Activated naive CD4-positive, alpha-beta T cell treated with anti-CD3 and anti-CD28 coated beads, Interleukin-2, amount 10 ng/mL, durations not matched to agents 7 days and 5 days (primary cell): Measurements from ENCODE around the gene TMEM18.

Experiments used
- CTCF ChIA-PET: fragments of 350-600 bp; sonication (Branson Sonifier 250); formaldehyde crosslinking; loops from one replicate; lab custom pipeline; 2021; ENCODE audit warnings: antibody characterized with exemption; lab: Charles Lee
- DNase-seq: peaks from one replicate; pipeline ENCODE4 v3.0.0-alpha.2; 2020
- H3K27ac Mint-ChIP-seq: one replicate; pipeline ENCODE4 v1.8.0; 2021; ENCODE audit warnings: mild to moderate bottlenecking, moderate library complexity, mixed read lengths
- H3K27me3 Mint-ChIP-seq: one replicate; pipeline ENCODE4 v1.8.0; 2021; ENCODE audit warnings: mild to moderate bottlenecking, mixed read lengths
- H3K36me3 Mint-ChIP-seq: one replicate; pipeline ENCODE4 v1.8.0; 2021; ENCODE audit warnings: mixed read lengths
- H3K4me1 Mint-ChIP-seq: one replicate; pipeline ENCODE4 v1.8.0; 2021; ENCODE audit warnings: mixed read lengths
- H3K4me3 Mint-ChIP-seq: one replicate; pipeline ENCODE4 v1.8.0; 2021; ENCODE audit warnings: mild to moderate bottlenecking, moderate library complexity, mixed read lengths
- H3K9me3 Mint-ChIP-seq: one replicate; pipeline ENCODE4 v1.8.0; 2021; ENCODE audit warnings: mixed read lengths

TMEM18 gene

GRCh38 chr2:647003-647560 lies 30.1 kb downstream of the TMEM18 start:
- no peak overlapping the region for H3K4me3 Mint-ChIP-seq
- no peak overlapping the region for H3K27ac Mint-ChIP-seq
- DNase-seq: no peak
- H3K36me3 Mint-ChIP-seq: no peaks in the 10 kb centered on the region
- CTCF ChIA-PET: no interaction called here
- no peaks in the 10 kb centered on the region for H3K9me3 Mint-ChIP-seq
- no peaks in the 10 kb centered on the region for H3K4me1 Mint-ChIP-seq
- peaks cover 4% of the 10 kb centered on the region for H3K27me3 Mint-ChIP-seq

GRCh38 chr2:644871-645270 lies 32.3 kb downstream of the TMEM18 start:
- no peaks in the 10 kb centered on the region for H3K36me3 Mint-ChIP-seq
- H3K9me3 Mint-ChIP-seq: no peaks in the 10 kb centered on the region
- H3K27me3 Mint-ChIP-seq: peaks cover 4% of the 10 kb centered on the region
- no peak overlapping the region for H3K27ac Mint-ChIP-seq
- H3K4me1 Mint-ChIP-seq: no peaks in the 10 kb centered on the region
- DNase-seq: no peak
- CTCF ChIA-PET: no interaction called here
- H3K4me3 Mint-ChIP-seq: no peak overlapping the region

- peaks cover 4% of the 10 kb centered on the region for H3K27me3 Mint-ChIP-seq
These were observed 33.4 kb downstream of the TMEM18 start for GRCh38 chr2:643761-644160.

GRCh38 chr2:643334-643733 lies 33.9 kb downstream of the TMEM18 start:
- H3K4me1 Mint-ChIP-seq: no peaks in the 10 kb centered on the region
- H3K27me3 Mint-ChIP-seq: peaks cover 4% of the 10 kb centered on the region
- CTCF ChIA-PET: no interaction called here
- H3K9me3 Mint-ChIP-seq: no peaks in the 10 kb centered on the region
- DNase-seq: no peak
- H3K4me3 Mint-ChIP-seq: no peak overlapping the region
- H3K27ac Mint-ChIP-seq: no peak overlapping the region
- H3K36me3 Mint-ChIP-seq: no peaks in the 10 kb centered on the region

More at GRCh38 chr2:643761-644160, 33.4 kb downstream of the TMEM18 start:
- H3K4me3 Mint-ChIP-seq: no peak overlapping the region
- DNase-seq: no peak
- no peak overlapping the region for H3K27ac Mint-ChIP-seq
- H3K4me1 Mint-ChIP-seq: no peaks in the 10 kb centered on the region
- CTCF ChIA-PET: no interaction called here
- H3K36me3 Mint-ChIP-seq: no peaks in the 10 kb centered on the region
- H3K9me3 Mint-ChIP-seq: no peaks in the 10 kb centered on the region

- Mint-ChIP-seq H3K36me3 (no peaks in the 10 kb centered on the region), H3K27ac (no peak overlapping the region), H3K27me3 (peaks cover 4% of the 10 kb centered on the region), H3K4me3 (no peak overlapping the region), H3K9me3 (no peaks in the 10 kb centered on the region), H3K4me1 (peaks cover 2% of the 10 kb centered on the region)
- DNase-seq: no peak
- CTCF ChIA-PET: no interaction called here
These were observed 35.1 kb downstream of the TMEM18 start for GRCh38 chr2:641872-642815.

- Mint-ChIP-seq H3K27ac (no peak overlapping the region), H3K9me3 (no peaks in the 10 kb centered on the region), H3K4me1 (peaks cover 5% of the 10 kb centered on the region), H3K36me3 (no peaks in the 10 kb centered on the region), H3K4me3 (no peak overlapping the region), H3K27me3 (peaks cover 11% of the 10 kb centered on the region)
- CTCF ChIA-PET: no interaction called here
- no peak for DNase-seq
These were observed 35.9 kb downstream of the TMEM18 start for GRCh38 chr2:641164-641871.

GRCh38 chr2:639703-640102 lies 37.5 kb downstream of the TMEM18 start:
- H3K36me3 Mint-ChIP-seq: no peaks in the 10 kb centered on the region
- H3K9me3 Mint-ChIP-seq: no peaks in the 10 kb centered on the region
- CTCF ChIA-PET: no interaction called here
- H3K27ac Mint-ChIP-seq: no peak overlapping the region
- DNase-seq: no peak
- H3K27me3 Mint-ChIP-seq: peaks cover 10% of the 10 kb centered on the region
- H3K4me3 Mint-ChIP-seq: no peak overlapping the region
- H3K4me1 Mint-ChIP-seq: peaks cover 5% of the 10 kb centered on the region

- H3K36me3 Mint-ChIP-seq: no peaks in the 10 kb centered on the region
- no peaks in the 10 kb centered on the region for H3K9me3 Mint-ChIP-seq
- CTCF ChIA-PET: interaction anchor here (1.0 to 1.9 kb wide), 4 partner anchors 18 to 391 kb away, joined by 4 to 6 read pairs (median 5); no protein-coding TSS in a partner anchor
- H3K27ac Mint-ChIP-seq: no peak overlapping the region
- peaks cover 13% of the 10 kb centered on the region for H3K27me3 Mint-ChIP-seq
- no peak overlapping the region for H3K4me3 Mint-ChIP-seq
- peaks cover 5% of the 10 kb centered on the region for H3K4me1 Mint-ChIP-seq
- no peak for DNase-seq
These were observed 39.4 kb downstream of the TMEM18 start for GRCh38 chr2:637804-638203.

- Mint-ChIP-seq H3K36me3 (no peaks in the 10 kb centered on the region), H3K27me3 (peaks cover 13% of the 10 kb centered on the region), H3K9me3 (no peaks in the 10 kb centered on the region), H3K4me1 (peaks cover 5% of the 10 kb centered on the region), H3K27ac (no peak overlapping the region), H3K4me3 (no peak overlapping the region)
- CTCF ChIA-PET: interaction anchor here (1.0 to 1.9 kb wide), 6 partner anchors 19 to 391 kb away, joined by 4 to 8 read pairs (median 6); no protein-coding TSS in a partner anchor
- DNase-seq: no peak
These were observed 39.8 kb downstream of the TMEM18 start for GRCh38 chr2:637406-637776.

- Mint-ChIP-seq H3K4me3 (peak overlapping the region; percentile 70), H3K9me3 (no peaks in the 10 kb centered on the region), H3K27me3 (peaks cover 13% of the 10 kb centered on the region), H3K36me3 (no peaks in the 10 kb centered on the region), H3K27ac (peak overlapping the region; percentile 40), H3K4me1 (peaks cover 5% of the 10 kb centered on the region)
- CTCF ChIA-PET: interaction anchor here (0.9 to 1.6 kb wide), 6 partner anchors 30 to 402 kb away, joined by 3 to 8 read pairs (median 6); no protein-coding TSS in a partner anchor
- peak; percentile 64 for DNase-seq
These were observed 40.4 kb downstream of the TMEM18 start for GRCh38 chr2:636641-637405.

- H3K4me3 Mint-ChIP-seq: no peak overlapping the region
- H3K36me3 Mint-ChIP-seq: no peaks in the 10 kb centered on the region
- peaks cover 13% of the 10 kb centered on the region for H3K27me3 Mint-ChIP-seq
- DNase-seq: no peak
- H3K4me1 Mint-ChIP-seq: peaks cover 5% of the 10 kb centered on the region
- H3K9me3 Mint-ChIP-seq: no peaks in the 10 kb centered on the region
- no peak overlapping the region for H3K27ac Mint-ChIP-seq
- CTCF ChIA-PET: interaction anchor here (0.6 to 1.6 kb wide), 12 partner anchors 10 to 624 kb away, joined by 3 to 8 read pairs (median 4); no protein-coding TSS in a partner anchor
These were observed 41.3 kb downstream of the TMEM18 start for GRCh38 chr2:635687-636621.

GRCh38 chr2:634636-635388 lies 42.4 kb downstream of the TMEM18 start:
- Mint-ChIP-seq H3K27ac (no peak overlapping the region), H3K36me3 (no peaks in the 10 kb centered on the region), H3K4me3 (no peak overlapping the region), H3K4me1 (peaks cover 5% of the 10 kb centered on the region), H3K9me3 (no peaks in the 10 kb centered on the region), H3K27me3 (peaks cover 13% of the 10 kb centered on the region)
- DNase-seq: no peak
- CTCF ChIA-PET: interaction anchor here (0.6 to 1.2 kb wide), 7 partner anchors 9 to 623 kb away, joined by 3 to 4 read pairs (median 3); no protein-coding TSS in a partner anchor
